Neuronal stem cell (in vitro differentiated cells): ENCODE data around the gene CNOT2.

Source experiments
- DNase-seq: peaks from one replicate; pipeline ENCODE4 v3.0.0-alpha.2; 2013; ENCODE audit warnings: low spot score
- H2AFZ ChIP-seq: one replicate; pipeline ENCODE4 v1.6.1; 2013; ENCODE audit warnings: mild to moderate bottlenecking, low read length, inconsistent platforms
- H2AK5ac ChIP-seq: 2 replicates; pipeline ENCODE4 v1.6.1; 2013; ENCODE audit warnings: low read depth, mild to moderate bottlenecking, inconsistent platforms, low read length, moderate library complexity, mixed read lengths
- H2BK120ac ChIP-seq: 2 replicates; pipeline ENCODE4 v1.6.1; 2013; ENCODE audit warnings: low read depth, mild to moderate bottlenecking, inconsistent platforms, low read length, moderate library complexity, mixed read lengths
- H2BK12ac ChIP-seq: one replicate; pipeline ENCODE4 v1.6.1; 2013; ENCODE audit warnings: low read length, inconsistent platforms
- H2BK15ac ChIP-seq: 2 replicates; pipeline ENCODE4 v1.6.1; 2013; ENCODE audit warnings: mild to moderate bottlenecking, low read length, inconsistent platforms, mixed read lengths
- H2BK5ac ChIP-seq: one replicate; pipeline ENCODE4 v1.6.1; 2013; ENCODE audit warnings: inconsistent platforms, mild to moderate bottlenecking, low read length, moderate library complexity
- H3K14ac ChIP-seq: one replicate; pipeline ENCODE4 v1.6.1; 2013; ENCODE audit warnings: low read length, inconsistent platforms
- H3K18ac ChIP-seq: 2 replicates; pipeline ENCODE4 v1.6.1; 2013; ENCODE audit warnings: low read length, inconsistent platforms
- H3K23ac ChIP-seq: 2 replicates; pipeline ENCODE4 v1.6.1; 2013; ENCODE audit warnings: low read depth, mild to moderate bottlenecking, mixed read lengths, low read length, inconsistent platforms; ENCODE audit not compliant: poor library complexity
- H3K27ac ChIP-seq: replicated peaks from 3 replicates; pipeline ENCODE4 v1.5.1; 2013; ENCODE audit warnings: low read length, inconsistent platforms
- H3K27me3 ChIP-seq, 3 experiments: 2 replicates each; pipeline ENCODE4 v1.6.1; 2013; ENCODE audit warnings: low read length in 3 of 3, mild to moderate bottlenecking in 2 of 3, inconsistent platforms in 1 of 3, low read depth in 1 of 3, mixed read lengths in 1 of 3, moderate library complexity in 1 of 3; ENCODE audit not compliant: control insufficient read depth in 3 of 3, insufficient read depth in 3 of 3
- H3K36me3 ChIP-seq, 2 donors: replicated peaks in 1 of 2; 2 replicates each; pipeline ENCODE4 v1.6.1; 2013; ENCODE audit warnings: low read length in 2 of 2; ENCODE audit not compliant: control insufficient read depth in 2 of 2, insufficient read depth in 2 of 2
- H3K4ac ChIP-seq: 2 replicates; pipeline ENCODE4 v1.6.1; 2013; ENCODE audit warnings: inconsistent platforms, mild to moderate bottlenecking, low read length, moderate library complexity
- H3K4me1 ChIP-seq, 2 donors: 1 replicate in 1 of 2; 2 replicates in 1 of 2; pipeline ENCODE4 v1.6.1; 2013; ENCODE audit warnings: low read length in 2 of 2, low read depth in 1 of 2; ENCODE audit not compliant: control insufficient read depth in 2 of 2, insufficient read depth in 1 of 2
- H3K4me2 ChIP-seq: one replicate; pipeline ENCODE4 v1.6.1; 2013; ENCODE audit warnings: mild to moderate bottlenecking, low read length, inconsistent platforms; ENCODE audit not compliant: insufficient read depth, poor library complexity, severe bottlenecking
- H3K4me3 ChIP-seq, 2 donors: 2 replicates each; pipeline ENCODE4 v1.5.1; 2013; ENCODE audit warnings: low read length in 2 of 2, mild to moderate bottlenecking in 2 of 2, inconsistent platforms in 1 of 2, moderate library complexity in 1 of 2
- H3K79me1 ChIP-seq: one replicate; pipeline ENCODE4 v1.6.1; 2013; ENCODE audit warnings: low read depth, mild to moderate bottlenecking, inconsistent platforms, low read length, moderate library complexity
- H3K9ac ChIP-seq: one replicate; pipeline ENCODE4 v1.6.1; 2013; ENCODE audit warnings: mild to moderate bottlenecking, low read depth, low read length, inconsistent platforms; ENCODE audit not compliant: poor library complexity
- H3K9me3 ChIP-seq, 2 donors: replicated peaks in 1 of 2; 2 replicates each; pipeline versions ENCODE3 to v1.6.1; 2013; ENCODE audit warnings: low read length in 2 of 2, mild to moderate bottlenecking in 2 of 2, inconsistent platforms in 1 of 2, low read depth in 1 of 2, mixed read lengths in 1 of 2, moderate library complexity in 1 of 2; ENCODE audit not compliant: control insufficient read depth in 2 of 2, insufficient read depth in 1 of 2
- H4K8ac ChIP-seq: one replicate; pipeline ENCODE4 v1.6.1; 2013; ENCODE audit warnings: low read depth, mild to moderate bottlenecking, inconsistent platforms, low read length, moderate library complexity
- H4K91ac ChIP-seq: one replicate; pipeline ENCODE4 v1.6.1; 2013; ENCODE audit warnings: low read length, low read depth, mild to moderate bottlenecking, inconsistent platforms; ENCODE audit not compliant: poor library complexity
- WGBS, 2 donors: extraction: QIAGEN DNeasy Blood & Tissue Kit; methylation state at CpG; one replicate each; pipeline ENCODE4 v1.1.7; 2013; ENCODE audit warnings: missing lambda C conversion rate in 2 of 2, mixed read lengths in 1 of 2; ENCODE audit not compliant: insufficient read length in 2 of 2, insufficient replicate concordance in 1 of 2; ENCODE audit errors: extremely low coverage in 2 of 2; 5-methylcytosine and 5-hydroxymethylcytosine counted together

Gene CNOT2

GRCh38 chr12:70367258-70368141, 124.3 kb downstream of the CNOT2 start:
- Histone ChIP-seq H4K8ac (no peak overlapping the region), H2BK12ac (no peak overlapping the region), H3K4me2 (peak overlapping the region; percentile 94)

GRCh38 chr12:70372881-70373280, 129.6 kb downstream of the CNOT2 start:
- Histone ChIP-seq H3K23ac (no peak overlapping the region), H3K18ac (no peak overlapping the region), H3K4me3 (no peak overlapping the region), H3K4me1 (no peaks in the 10 kb centered on the region), H2AK5ac (no peak overlapping the region), H3K79me1 (no peaks in the 10 kb centered on the region), H3K27me3 (peaks cover 0 to under 1% (median 0%) of the 10 kb centered on the region in 3 experiments), H3K36me3 (peaks cover 0 to 2% of the 10 kb centered on the region in 2 donors), H4K91ac (no peak overlapping the region), H2BK120ac (no peak overlapping the region), H2AFZ (no peak overlapping the region), H2BK12ac (no peak overlapping the region), H3K4me2 (no peak overlapping the region), H3K9me3 (peaks cover 0 to under 1% of the 10 kb centered on the region in 2 donors), H2BK5ac (no peak overlapping the region), H3K4ac (no peak overlapping the region), H3K9ac (no peak overlapping the region), H3K14ac (no peak overlapping the region), H4K8ac (no peak overlapping the region), H3K27ac (no peak overlapping the region), H2BK15ac (no peak overlapping the region)
- DNase-seq, result no peak
- no CpG with 5 or more reads among the region's 3 CpGs for WGBS, 2 donors

More at GRCh38 chr12:70367258-70368141, 124.3 kb downstream of the CNOT2 start:
- Histone ChIP-seq H2BK120ac (no peak overlapping the region), H3K9me3 (no peaks in the 10 kb centered on the region), H3K14ac (no peak overlapping the region), H3K9ac (no peak overlapping the region), H2BK5ac (no peak overlapping the region), H2AFZ (peak overlapping the region; percentile 99), H4K91ac (no peak overlapping the region), H2BK15ac (no peak overlapping the region), H3K18ac (no peak overlapping the region), H3K4ac (no peak overlapping the region), H3K4me1 (peaks cover 3 to 4% of the 10 kb centered on the region in 2 donors), H2AK5ac (no peak overlapping the region), H3K23ac (no peak overlapping the region), H3K27ac (no peak overlapping the region), H3K27me3 (peaks cover 0 to 22% (median 13%) of the 10 kb centered on the region in 3 experiments), H3K36me3 (peaks cover 0 to 2% of the 10 kb centered on the region in 2 donors), H3K4me3 (peak overlapping the region; percentile 78 to 83), H3K79me1 (no peaks in the 10 kb centered on the region)
- WGBS, 2 donors, result no CpG with 5 or more reads among the region's 21 CpGs
- DNase-seq, result peak; percentile 11

GRCh38 chr12:70379846-70380245, 136.6 kb downstream of the CNOT2 start:
- Histone ChIP-seq H4K8ac (no peak overlapping the region), H2BK120ac (no peak overlapping the region), H2BK12ac (no peak overlapping the region), H2BK5ac (no peak overlapping the region), H4K91ac (no peak overlapping the region), H3K27me3 (no peaks in the 10 kb centered on the region), H3K9me3 (peaks cover 0 to 20% of the 10 kb centered on the region in 2 donors), H3K23ac (no peak overlapping the region), H3K9ac (no peak overlapping the region), H2AK5ac (no peak overlapping the region), H3K4me3 (no peak overlapping the region), H3K4me1 (no peaks in the 10 kb centered on the region), H3K36me3 (no peaks in the 10 kb centered on the region), H3K79me1 (no peaks in the 10 kb centered on the region), H3K4me2 (no peak overlapping the region), H2BK15ac (no peak overlapping the region), H3K4ac (no peak overlapping the region), H3K18ac (no peak overlapping the region), H3K14ac (no peak overlapping the region), H2AFZ (no peak overlapping the region), H3K27ac (no peak overlapping the region)
- no CpG with 5 or more reads among the region's 1 CpG for WGBS, 2 donors
- no peak for DNase-seq

- Histone ChIP-seq H3K4me1 (no peaks in the 10 kb centered on the region), H3K27ac (no peak overlapping the region)
- no peak for DNase-seq
Observed at GRCh38 chr12:70383484-70383883, 140.3 kb downstream of the CNOT2 start.

More at GRCh38 chr12:70383484-70383883, 140.3 kb downstream of the CNOT2 start:
- Histone ChIP-seq H3K18ac (no peak overlapping the region), H2BK120ac (no peak overlapping the region), H3K4ac (no peak overlapping the region), H3K23ac (no peak overlapping the region), H3K79me1 (no peaks in the 10 kb centered on the region), H3K4me3 (no peak overlapping the region), H2BK5ac (no peak overlapping the region), H3K36me3 (no peaks in the 10 kb centered on the region), H3K14ac (no peak overlapping the region), H4K8ac (no peak overlapping the region), H4K91ac (no peak overlapping the region), H3K27me3 (no peaks in the 10 kb centered on the region), H2AFZ (no peak overlapping the region), H3K4me2 (no peak overlapping the region), H2BK15ac (no peak overlapping the region), H2BK12ac (no peak overlapping the region), H2AK5ac (no peak overlapping the region), H3K9ac (no peak overlapping the region), H3K9me3 (peaks cover 0 to 13% of the 10 kb centered on the region in 2 donors)
- WGBS, 2 donors, result no CpG with 5 or more reads among the region's 4 CpGs
